HepG2 (cell line): ENCODE measurements around the gene NFATC4. TPM values are rescaled to one million over a fixed set of nuclear protein-coding genes. Genes with fewer than 3 reads are reported as not detected.
A peak's percentile ranks its signal among the peaks of the same experiment; 100 is the strongest.

Experiments
- ARID3A ChIP-seq: IDR thresholded peaks from 2 replicates; pipeline ENCODE4 v1.6.1; 2012; ENCODE audit warnings: low read depth, low read length, improper control_type of control experiment
- BATF2 ChIP-seq: sonication (generic); formaldehyde crosslinking; IDR thresholded peaks from 2 replicates; pipeline ENCODE4 v1.8.0; 2022; ENCODE audit warnings: mild to moderate bottlenecking, missing genetic modification reagents, moderate library complexity
- BORCS8-MEF2B ChIP-seq: sonication (generic); formaldehyde crosslinking; IDR thresholded peaks from 2 replicates; pipeline ENCODE4 v1.8.0; 2022; ENCODE audit warnings: mild to moderate bottlenecking, missing genetic modification reagents
- CEBPB ChIP-seq: IDR thresholded peaks from 2 replicates; pipeline ENCODE4 v1.6.1; 2011; ENCODE audit warnings: low read depth, low read length, improper control_type of control experiment, borderline replicate concordance
- CEBPZ ChIP-seq: IDR thresholded peaks from 2 replicates; pipeline ENCODE4 v1.6.1; 2012; ENCODE audit warnings: low read length, improper control_type of control experiment
- CTCF ChIP-seq: sonication (generic); formaldehyde crosslinking; IDR thresholded peaks from 2 replicates; pipeline ENCODE4 v1.5.0; 2020; ENCODE audit warnings: mild to moderate bottlenecking, missing genetic modification reagents, moderate library complexity
- HBP1 ChIP-seq: IDR thresholded peaks from 2 replicates; pipeline ENCODE4 v1.6.1; 2016; ENCODE audit warnings: low read depth, control low read depth
- KDM1A ChIP-seq: IDR thresholded peaks from 2 replicates; pipeline ENCODE4 v1.6.1; 2016; ENCODE audit warnings: missing compliant biosample characterization
- PRMT3 ChIP-seq: sonication (generic); formaldehyde crosslinking; IDR thresholded peaks from 2 replicates; pipeline ENCODE4 v1.8.1; 2022; ENCODE audit warnings: low read depth, mild to moderate bottlenecking, moderate library complexity, missing genetic modification reagents, borderline replicate concordance
- RAD51 ChIP-seq: fragments of 450-650 bp; IDR thresholded peaks from 2 replicates; pipeline ENCODE4 v1.6.1; 2016; ENCODE audit warnings: borderline replicate concordance
- ZMYM3 ChIP-seq: sonication (generic); formaldehyde crosslinking; IDR thresholded peaks from 2 replicates; pipeline ENCODE4 v1.5.1; 2020; ENCODE audit warnings: mild to moderate bottlenecking, missing genetic modification reagents
- ZNF329 ChIP-seq: sonication (generic); formaldehyde crosslinking; IDR thresholded peaks from 2 replicates; pipeline ENCODE4 v1.9.0; 2021; ENCODE audit warnings: low read depth, mild to moderate bottlenecking, missing genetic modification reagents
- ZNF333 ChIP-seq: sonication (generic); formaldehyde crosslinking; IDR thresholded peaks from 2 replicates; pipeline ENCODE4 v1.4.0; 2020; ENCODE audit warnings: mild to moderate bottlenecking, missing genetic modification reagents, borderline replicate concordance
- ZNF567 ChIP-seq: sonication (generic); formaldehyde crosslinking; IDR thresholded peaks from 2 replicates; pipeline ENCODE4 v1.8.1; 2023; ENCODE audit warnings: mild to moderate bottlenecking, missing genetic modification reagents, borderline replicate concordance
- ZXDC ChIP-seq: sonication (generic); formaldehyde crosslinking; IDR thresholded peaks from 2 replicates; pipeline ENCODE4 v1.5.0; 2020; ENCODE audit warnings: mild to moderate bottlenecking, missing genetic modification reagents
- ZZZ3 ChIP-seq: sonication (generic); formaldehyde crosslinking; IDR thresholded peaks from 2 replicates; pipeline ENCODE4 v1.4.0; 2020; ENCODE audit warnings: missing genetic modification reagents, mild to moderate bottlenecking, borderline replicate concordance
- polyA plus RNA-seq, 8 experiments: library from polyadenylated mRNA; depleted of rRNA in 3 of 8; stranded (reverse) in 7 of 8; unstranded in 1 of 8; fragments of >200 nt; fragmentation: Illumina TruSeq in 4 of 8; extraction: Trizol in 4 of 8; gene quantifications; 2 replicates each; pipeline versions ENCODE4 v1.2.1 to v1.2.3, GENCODE V29; 2011 to 2016; ENCODE audit warnings: low read depth in 4 of 8, missing spikeins in 1 of 8, mixed read lengths in 1 of 8; ENCODE audit not compliant: insufficient read depth in 1 of 8
- total RNA-seq, 5 experiments: library from RNA; depleted of rRNA; stranded (reverse); fragments of >200 nt; fragmentation: Illumina TruSeq; extraction: Trizol; gene quantifications; 2 replicates each; pipeline ENCODE4 v1.2.3, GENCODE V29; 2016; ENCODE audit warnings: low read depth in 1 of 5

NFATC4 gene
- total and polyA plus RNA-seq, 2 of the 13 experiments (the other 11 are each of a cell fraction or from before 2014, with no cell fraction given) = 0.04 to 0.15 TPM

- TF ChIP-seq HBP1 (CRISPR knock-in tag) (no peak), CTCF (CRISPR knock-in tag) (no peak), KDM1A (CRISPR knock-in tag) (no peak), BORCS8-MEF2B (CRISPR knock-in tag) (no peak), ZNF329 (CRISPR knock-in tag) (no peak), ZNF567 (CRISPR knock-in tag) (0 out of 2 replicates have a peak, but pooled peaks have one; percentile 47), ZXDC (CRISPR knock-in tag) (0 out of 2 replicates have a peak, but pooled peaks have one; percentile 23), ARID3A (no peak), CEBPB (peak; percentile 11; the same call in 1 of the 2 replicates), PRMT3 (no peak), ZMYM3 (CRISPR knock-in tag) (no peak), CEBPZ (no peak), ZZZ3 (CRISPR knock-in tag) (no peak), ZNF333 (no peak), RAD51 (no peak), BATF2 (CRISPR knock-in tag) (no peak)
Observed at GRCh38 chr14:24399999-24400718, 32.2 kb downstream of the NFATC4 start (continued).
